ENCODE measurements around the gene MRPL38.

Gene MRPL38

GRCh38 chr17:75876938-75877751 lies 27.5 kb downstream of the MRPL38 start:
- ChIA-PET CTCF (interaction anchor here (0.5 to 7.6 kb wide), 11 partner anchors 9 to 883 kb away, joined by 3 to 84 read pairs (median 6); partner anchors contain the start of genes GALK1, TRIM65 and WBP2), POLR2A (interaction anchor here (0.6 to 5.1 kb wide), 6 partner anchors 10 to 27 kb away, joined by 3 to 34 read pairs (median 6); partner anchors contain the start of genes MRPL38 and WBP2)
- Histone ChIP-seq H3K36me3 (ENCODE audit: control insufficient read depth in 2 of 2, insufficient read depth in 1 of 2, low read length in 2 of 2) (peaks cover 0 to 4% of the 10 kb centered on the region in 2 experiments; a peak in 1 of 3 replicates), H3K27ac (ENCODE audit: extremely low read depth, low read depth, low read length) (peak overlapping the region; percentile 61; the same call in 1 of the 2 replicates), H3K4me3 (ENCODE audit: low read depth, low read length) (peak overlapping the region; percentile 15), H3K4me1 (ENCODE audit: control insufficient read depth, insufficient read depth, low read length) (peaks cover 4% of the 10 kb centered on the region), H3K9me3 (ENCODE audit: control insufficient read depth, insufficient read depth, low read depth, low read length) (no peaks in the 10 kb centered on the region)
- peak; percentile 58 for TF ChIP-seq SP2 (tag by site-specific recombination; IDR thresholded peaks at IDR 0.05)
- no peak for TF ChIP-seq INSM2 (tag by site-specific recombination; IDR thresholded peaks at IDR 0.05)
- peak; percentile 58; the same call in 1 of the 2 replicates for TF ChIP-seq ZBTB17 (tag by site-specific recombination; IDR thresholded peaks at IDR 0.05)
- TF ChIP-seq ZNF266 (tag by site-specific recombination; IDR thresholded peaks at IDR 0.05; ENCODE audit: low read depth), result no peak
- TF ChIP-seq ZNF777 (tag by site-specific recombination; IDR thresholded peaks at IDR 0.05; ENCODE audit: borderline replicate concordance), result peak; percentile 75; the same call in 1 of the 2 replicates
- peak; percentile 84 for TF ChIP-seq ZFHX2 (tag by site-specific recombination; conservative IDR thresholded peaks at IDR 0.05)
- peak; percentile 68 for TF ChIP-seq SP7 (tag by site-specific recombination; IDR thresholded peaks at IDR 0.05)
- TF ChIP-seq HOXD13 (CRISPR knock-in tag; IDR thresholded peaks at IDR 0.05; ENCODE audit: borderline replicate concordance), result 0 out of 2 replicates have a peak, but pooled peaks have one; percentile 33
- no peak for TF ChIP-seq ZIC2 (tag by site-specific recombination; IDR thresholded peaks at IDR 0.05)
- no peak for TF ChIP-seq AEBP2 (tag by site-specific recombination; IDR thresholded peaks at IDR 0.05; ENCODE audit: borderline replicate concordance)
- TF ChIP-seq ZNF366 (tag by site-specific recombination; conservative IDR thresholded peaks at IDR 0.05), result peak; percentile 43; the same call in 1 of the 2 replicates
- TF ChIP-seq KLF8 (tag by site-specific recombination; IDR thresholded peaks at IDR 0.05), result peak; percentile 50; the same call in 1 of the 2 replicates
- TF ChIP-seq EGR2 (tag by site-specific recombination; IDR thresholded peaks at IDR 0.05; ENCODE audit: low read depth), result peak; percentile 80
- peak; percentile 45; the same call in 1 of the 2 replicates for TF ChIP-seq ZNF600 (tag by site-specific recombination; IDR thresholded peaks at IDR 0.05)
- 0 out of 2 replicates have a peak, but pooled peaks have one; percentile 43 for TF ChIP-seq ZNF629 (tag by site-specific recombination; IDR thresholded peaks at IDR 0.05)
- no peak for TF ChIP-seq ZBTB26 (tag by site-specific recombination; optimal IDR thresholded peaks at IDR 0.05)
- TF ChIP-seq WT1 (tag by site-specific recombination; IDR thresholded peaks at IDR 0.05), result 0 out of 2 replicates have a peak, but pooled peaks have one; percentile 28
- TF ChIP-seq ZNF335 (tag by site-specific recombination; conservative IDR thresholded peaks at IDR 0.05), result peak; percentile 56
- no peak for TF ChIP-seq ZXDB (tag by site-specific recombination; IDR thresholded peaks at IDR 0.05)
- TF ChIP-seq ZNF571 (tag by site-specific recombination; IDR thresholded peaks at IDR 0.05), result no peak
- no peak for TF ChIP-seq PRDM4 (tag by site-specific recombination; IDR thresholded peaks at IDR 0.05)
- TF ChIP-seq ZNF391 (tag by site-specific recombination; IDR thresholded peaks at IDR 0.05; ENCODE audit: borderline replicate concordance, low read depth), result no peak
- TF ChIP-seq ZBTB10 (tag by site-specific recombination; IDR thresholded peaks at IDR 0.05), result 0 out of 2 replicates have a peak, but pooled peaks have one; percentile 25
- 0 out of 2 replicates have a peak, but pooled peaks have one; percentile 17 for TF ChIP-seq REPIN1 (tag by site-specific recombination; IDR thresholded peaks at IDR 0.05; ENCODE audit: low read depth)
- no peak for TF ChIP-seq ZNF785 (tag by site-specific recombination; IDR thresholded peaks at IDR 0.05)
- TF ChIP-seq ZNF2 (tag by site-specific recombination; IDR thresholded peaks at IDR 0.05), result 0 out of 2 replicates have a peak, but pooled peaks have one; percentile 32
- TF ChIP-seq ZBTB8A (tag by site-specific recombination; IDR thresholded peaks at IDR 0.05), result peak; percentile 87
